Measurements from ENCODE around the gene SMYD3. TPM values are rescaled to one million over a fixed set of nuclear protein-coding genes. Genes with fewer than 3 reads are reported as not detected.

Gene SMYD3
- total RNA-seq, 3 donors from 2014 or later: 16.3 to 18.0 (median 16.4) TPM

DNA sequence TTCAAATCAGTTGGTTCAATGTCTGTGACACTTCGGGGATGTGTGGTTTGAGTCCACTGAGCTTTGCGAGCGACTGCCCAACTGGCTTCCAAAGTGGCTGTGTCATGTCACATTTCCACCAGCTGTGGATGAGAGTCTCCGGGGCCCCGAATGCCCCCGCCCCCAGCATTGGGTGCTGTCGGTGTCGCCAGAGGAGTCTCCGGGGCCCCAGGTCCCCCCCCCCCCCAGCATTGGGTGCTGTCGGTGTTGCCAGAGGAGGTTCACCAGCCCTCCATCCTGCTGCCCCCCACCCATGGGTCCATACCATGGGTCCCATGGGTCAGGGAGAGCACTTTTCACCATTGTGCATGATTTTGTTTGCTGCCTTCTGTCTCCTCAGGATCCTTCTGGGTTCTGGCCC, 9.0 kb upstream of the SMYD3 start:
- TF ChIP-seq, protein P1, sequence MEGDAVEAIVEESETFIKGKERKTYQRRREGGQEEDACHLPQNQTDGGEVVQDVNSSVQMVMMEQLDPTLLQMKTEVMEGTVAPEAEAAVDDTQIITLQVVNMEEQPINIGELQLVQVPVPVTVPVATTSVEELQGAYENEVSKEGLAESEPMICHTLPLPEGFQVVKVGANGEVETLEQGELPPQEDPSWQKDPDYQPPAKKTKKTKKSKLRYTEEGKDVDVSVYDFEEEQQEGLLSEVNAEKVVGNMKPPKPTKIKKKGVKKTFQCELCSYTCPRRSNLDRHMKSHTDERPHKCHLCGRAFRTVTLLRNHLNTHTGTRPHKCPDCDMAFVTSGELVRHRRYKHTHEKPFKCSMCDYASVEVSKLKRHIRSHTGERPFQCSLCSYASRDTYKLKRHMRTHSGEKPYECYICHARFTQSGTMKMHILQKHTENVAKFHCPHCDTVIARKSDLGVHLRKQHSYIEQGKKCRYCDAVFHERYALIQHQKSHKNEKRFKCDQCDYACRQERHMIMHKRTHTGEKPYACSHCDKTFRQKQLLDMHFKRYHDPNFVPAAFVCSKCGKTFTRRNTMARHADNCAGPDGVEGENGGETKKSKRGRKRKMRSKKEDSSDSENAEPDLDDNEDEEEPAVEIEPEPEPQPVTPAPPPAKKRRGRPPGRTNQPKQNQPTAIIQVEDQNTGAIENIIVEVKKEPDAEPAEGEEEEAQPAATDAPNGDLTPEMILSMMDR (IDR thresholded peaks at IDR 0.05): no peak
- Histone ChIP-seq H3K9me3 (peaks cover 37% of the 10 kb centered on the region), H3K4me3 (no peak overlapping the region), H3K36me3 (ENCODE audit: low read depth) (no peaks in the 10 kb centered on the region), H3K4me1 (ENCODE audit: low read depth) (no peaks in the 10 kb centered on the region)
- no peak for DNase-seq
- intact Hi-C loops (cut with DNase I, micrococcal nuclease): no loop called here
- no peak for ATAC-seq

DNA sequence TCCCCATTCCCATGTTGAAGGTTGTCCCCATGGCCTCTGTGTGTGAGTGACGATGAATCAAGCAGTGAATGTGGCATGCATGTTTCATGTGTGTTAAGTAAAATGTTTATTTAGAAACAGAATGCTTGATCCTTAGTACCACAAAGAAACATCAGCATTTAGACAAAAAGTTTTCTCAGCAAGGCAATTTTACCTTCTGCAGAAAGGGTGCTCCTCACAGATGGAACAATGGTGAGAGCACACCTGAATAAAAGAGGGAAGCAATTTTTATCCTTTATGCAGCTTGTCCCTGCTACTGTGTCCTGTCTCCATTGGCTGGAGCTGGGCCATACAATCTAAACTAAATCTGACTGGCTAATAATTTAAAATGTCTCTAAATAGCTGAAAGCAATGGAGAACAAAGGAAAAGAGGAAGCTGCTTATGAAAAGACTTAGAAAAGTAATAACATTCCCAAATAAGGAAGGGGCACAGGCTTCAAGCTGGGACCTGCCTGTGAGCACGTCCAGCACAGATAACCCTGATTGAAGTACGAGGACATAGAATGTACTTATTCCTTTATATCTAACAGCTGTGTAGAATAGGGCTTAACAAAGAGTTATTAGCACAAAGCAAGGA, 8.4 kb upstream of the SMYD3 start:
- TF ChIP-seq, protein P1 (IDR thresholded peaks at IDR 0.05): no peak
- H3K36me3 ChIP-seq (ENCODE audit: low read depth): no peaks in the 10 kb centered on the region
- H3K4me1 ChIP-seq (ENCODE audit: low read depth): no peaks in the 10 kb centered on the region
- peaks cover 37% of the 10 kb centered on the region for H3K9me3 ChIP-seq
- ATAC-seq: no peak
- DNase-seq: no peak
- intact Hi-C loops (cut with DNase I, micrococcal nuclease): no loop called here
- no peak overlapping the region for H3K4me3 ChIP-seq

DNA sequence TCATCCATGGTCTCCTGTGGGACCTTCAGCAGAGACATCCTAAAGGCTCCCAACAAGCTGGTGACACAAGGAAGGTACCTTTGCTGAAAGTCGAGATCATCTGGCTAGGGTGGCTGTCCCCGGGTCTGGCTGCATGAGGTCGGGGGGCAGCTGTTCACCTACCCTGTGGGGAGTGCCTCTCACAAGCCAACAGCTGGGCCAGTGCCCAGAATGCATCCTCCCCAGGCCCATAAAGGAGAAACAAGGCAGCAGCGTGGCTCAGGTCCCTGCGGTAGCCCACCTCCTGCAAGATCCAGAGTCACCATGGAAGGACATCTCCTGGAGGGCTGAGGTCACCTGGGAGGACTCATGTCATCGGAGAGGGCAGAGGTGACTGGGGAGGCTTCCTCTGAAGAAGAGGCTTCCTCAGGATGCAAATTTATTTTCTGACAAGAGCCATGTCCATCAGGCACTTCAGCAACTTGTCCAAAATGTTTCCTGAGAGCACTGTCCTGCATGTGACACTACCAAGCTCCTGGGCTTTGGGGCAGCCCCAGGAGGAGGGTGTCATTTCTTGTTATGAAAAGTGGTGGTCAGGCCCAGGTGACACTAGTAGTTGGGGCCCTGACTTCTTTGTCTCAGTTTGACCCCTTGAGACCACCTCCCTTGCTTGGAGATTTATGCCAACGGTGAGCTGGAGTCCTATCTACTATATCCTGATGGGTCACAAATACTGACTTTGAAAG, 6.7 kb upstream of the SMYD3 start:
- no peak overlapping the region for H3K4me3 ChIP-seq
- TF ChIP-seq, protein P1 (IDR thresholded peaks at IDR 0.05): no peak
- no peaks in the 10 kb centered on the region for H3K4me1 ChIP-seq (ENCODE audit: low read depth)
- DNase-seq (no peak), ATAC-seq (no peak)
- intact Hi-C loops (cut with DNase I, micrococcal nuclease): no loop called here
- H3K36me3 ChIP-seq (ENCODE audit: low read depth): no peaks in the 10 kb centered on the region
- H3K9me3 ChIP-seq: peaks cover 37% of the 10 kb centered on the region

DNA sequence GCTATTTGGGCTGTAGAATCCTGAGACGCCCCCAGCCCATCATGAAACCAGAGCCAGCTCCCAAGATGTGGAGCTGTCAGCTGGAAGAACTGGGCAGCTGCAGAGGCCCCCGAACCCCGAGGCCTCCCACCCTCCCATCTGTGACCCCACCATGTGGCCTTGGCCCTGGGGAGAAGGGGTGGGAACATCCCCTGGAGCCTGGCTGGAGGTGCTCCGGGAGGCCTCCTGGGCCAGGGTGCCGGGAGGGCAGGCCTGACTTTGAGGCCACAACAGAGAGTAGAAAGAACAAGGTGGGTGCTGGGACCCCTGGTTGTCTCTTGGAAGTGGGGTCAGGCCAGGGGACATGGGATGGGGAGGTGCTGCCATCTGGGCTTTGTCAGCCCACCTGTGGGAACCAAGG, 6.0 kb upstream of the SMYD3 start:
- H3K9me3 ChIP-seq: peaks cover 37% of the 10 kb centered on the region
- no peak overlapping the region for H3K4me3 ChIP-seq
- TF ChIP-seq, protein P1 (IDR thresholded peaks at IDR 0.05): no peak
- no peaks in the 10 kb centered on the region for H3K4me1 ChIP-seq (ENCODE audit: low read depth)
- H3K36me3 ChIP-seq (ENCODE audit: low read depth): no peaks in the 10 kb centered on the region
- no peak for ATAC-seq
- intact Hi-C loops (cut with DNase I, micrococcal nuclease): no loop called here
- DNase-seq: no peak

DNA sequence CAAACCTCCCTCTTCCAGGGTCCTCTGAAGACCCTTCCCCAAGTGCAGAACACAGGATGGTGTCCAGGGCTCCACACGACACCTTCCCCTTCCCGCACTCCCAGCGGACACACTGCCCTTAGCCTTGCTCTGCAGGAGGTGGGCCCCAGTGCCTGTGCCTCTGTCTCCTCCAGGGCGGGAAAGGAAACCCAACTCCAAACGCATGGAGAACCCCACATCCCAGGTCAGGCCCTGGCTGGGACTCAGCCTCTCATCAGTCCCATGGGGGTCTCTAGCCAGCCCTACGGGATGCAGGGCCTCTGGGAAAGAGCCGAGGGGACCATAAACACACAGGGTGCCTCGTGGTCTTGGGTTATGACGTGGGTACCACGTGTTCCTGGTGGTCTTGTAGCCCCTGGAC, 5.6 kb upstream of the SMYD3 start:
- intact Hi-C loops (cut with DNase I, micrococcal nuclease): no loop called here
- TF ChIP-seq, protein P1 (IDR thresholded peaks at IDR 0.05): no peak
- no peak for DNase-seq

More for the DNA sequence above, 5.6 kb upstream of the SMYD3 start:
- H3K9me3 ChIP-seq: peaks cover 37% of the 10 kb centered on the region
- H3K36me3 ChIP-seq (ENCODE audit: low read depth): no peaks in the 10 kb centered on the region
- H3K4me1 ChIP-seq (ENCODE audit: low read depth): no peaks in the 10 kb centered on the region
- no peak overlapping the region for H3K4me3 ChIP-seq
- no peak for ATAC-seq

Measured in mucosa of descending colon (tissue), 3 donors.